GM19468 (cell line): Measurements from ENCODE around the gene PADI6.
A peak's percentile ranks its signal among the peaks of the same experiment; 100 is the strongest.
"Not testable (repeated sequence)": the region's sequence is repeated elsewhere in the genome, so short reads cannot be mapped to it uniquely, and the experiment has no call there.

Experiments
- ATAC-seq: cut with Tn5 transposase; IDR thresholded peaks from one replicate; pipeline ENCODE4 v1.9.1; 2021; ENCODE audit warnings: mild to moderate bottlenecking, moderate library complexity, moderate number of reproducible peaks; ENCODE audit not compliant: unreplicated experiment; ENCODE audit errors: extremely low read depth

The PADI6 gene

GRCh38 chr1:17401841-17402240, 29.8 kb downstream of the PADI6 start:
- ATAC-seq: no peak

- ATAC-seq: no peak
These were observed 31.1 kb downstream of the PADI6 start for GRCh38 chr1:17403081-17403480.

GRCh38 chr1:17404034-17404684, 32.2 kb downstream of the PADI6 start:
- no peak for ATAC-seq

- ATAC-seq: no peak
These were observed 32.8 kb downstream of the PADI6 start for GRCh38 chr1:17404820-17405219.

DNA sequence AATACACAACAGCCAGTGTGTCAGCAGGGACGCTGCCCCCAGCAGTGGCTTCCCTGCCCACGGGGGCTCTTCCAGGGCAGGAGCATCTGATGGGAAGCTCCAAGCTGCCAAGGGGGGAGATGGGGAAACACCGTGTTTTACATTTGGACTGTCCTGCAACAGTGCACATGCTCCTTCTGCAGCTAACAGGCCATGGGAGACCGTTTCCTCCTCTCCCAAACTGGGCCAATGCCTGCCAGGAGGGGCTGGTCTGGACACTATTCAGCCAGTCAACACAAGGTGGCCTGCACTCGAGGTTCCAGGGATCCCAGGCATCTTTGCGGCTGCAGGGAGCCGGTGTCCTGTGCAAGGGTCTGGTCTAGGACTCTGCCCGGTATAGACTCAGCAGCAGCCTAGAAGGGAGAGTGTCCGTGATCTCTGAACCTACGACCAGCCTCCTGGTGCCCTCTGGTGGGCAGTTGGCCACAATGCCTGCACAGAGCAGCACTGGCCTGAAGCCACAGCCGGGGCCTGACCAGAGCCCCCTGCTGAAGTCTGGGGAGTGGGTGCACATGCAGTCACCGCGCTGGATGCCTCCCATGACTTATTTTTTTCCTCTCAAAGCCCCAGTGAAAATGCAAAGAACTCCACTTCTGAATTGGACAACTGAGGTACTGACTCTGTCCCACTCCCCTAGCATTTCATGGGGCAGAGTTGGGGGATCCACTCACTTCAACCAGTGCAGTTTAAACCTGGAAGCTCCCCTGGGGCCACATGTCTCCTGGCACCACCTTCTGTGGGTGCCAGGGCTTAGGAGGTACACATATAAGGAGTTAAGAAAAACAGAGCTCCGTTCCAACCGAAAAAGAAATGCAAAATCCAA, 34.1 kb downstream of the PADI6 start:
- ATAC-seq: no peak

GRCh38 chr1:17406760-17407475, 34.9 kb downstream of the PADI6 start:
- not testable (repeated sequence) for ATAC-seq

GRCh38 chr1:17407786-17408514, 36.0 kb downstream of the PADI6 start:
- ATAC-seq: not testable (repeated sequence)

DNA sequence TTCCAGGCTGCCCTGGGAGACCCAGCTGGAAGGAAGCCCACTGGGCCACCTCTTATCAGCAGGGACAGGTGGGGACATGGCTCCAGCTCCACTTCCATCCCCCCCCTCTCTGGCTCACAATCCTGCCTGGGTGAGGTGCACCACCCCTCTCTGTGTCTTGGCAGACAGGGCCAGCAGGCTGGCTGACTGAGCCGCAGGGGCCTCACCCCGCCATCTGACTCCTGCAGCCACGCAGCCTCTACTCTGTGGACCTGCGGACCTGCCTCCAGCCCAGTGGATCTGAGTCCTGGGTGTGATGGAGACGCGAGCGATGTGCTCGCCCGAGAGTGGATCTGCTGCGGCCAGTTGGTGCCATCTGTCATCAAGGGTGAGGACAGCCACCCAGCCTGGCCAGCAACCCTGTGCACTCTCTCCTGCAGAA, 37.4 kb downstream of the PADI6 start:
- no peak for ATAC-seq

DNA sequence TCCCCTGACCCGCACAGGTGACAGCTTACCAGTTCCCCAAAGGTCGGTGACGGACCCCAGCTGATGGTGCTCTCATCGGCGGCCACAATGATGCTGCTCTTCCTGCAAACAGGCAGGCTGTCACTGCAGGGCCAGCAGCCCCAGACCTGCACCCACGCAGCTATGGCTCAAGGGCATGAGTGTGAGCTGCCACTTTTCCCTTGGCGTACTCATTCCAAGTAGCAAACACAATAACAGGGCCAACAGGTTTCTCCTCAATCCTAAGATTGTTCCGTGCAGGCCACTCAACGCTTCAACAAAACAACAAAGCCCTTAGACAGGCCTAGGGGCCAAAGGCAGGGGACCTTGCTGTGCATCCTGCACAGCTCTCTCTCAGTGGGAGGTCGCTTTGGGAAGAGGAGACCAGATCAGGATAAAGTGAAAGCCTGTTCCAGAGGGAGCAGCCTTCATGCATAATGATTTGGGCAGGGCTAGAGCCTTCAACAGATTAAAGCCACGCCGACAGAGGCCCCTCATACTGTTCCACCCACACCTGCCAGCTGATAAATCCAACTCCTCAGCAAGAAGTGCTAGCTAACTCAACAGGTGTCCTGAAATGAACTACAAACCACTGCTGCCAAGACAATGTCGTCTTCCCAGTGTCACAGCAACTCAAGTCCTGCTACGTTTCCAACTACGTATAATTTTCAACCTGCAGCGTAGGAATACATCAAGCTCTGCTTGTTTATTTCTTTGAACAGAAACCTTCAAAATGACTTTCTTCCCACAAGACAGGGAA, 40.3 kb downstream of the PADI6 start:
- no peak for ATAC-seq

DNA sequence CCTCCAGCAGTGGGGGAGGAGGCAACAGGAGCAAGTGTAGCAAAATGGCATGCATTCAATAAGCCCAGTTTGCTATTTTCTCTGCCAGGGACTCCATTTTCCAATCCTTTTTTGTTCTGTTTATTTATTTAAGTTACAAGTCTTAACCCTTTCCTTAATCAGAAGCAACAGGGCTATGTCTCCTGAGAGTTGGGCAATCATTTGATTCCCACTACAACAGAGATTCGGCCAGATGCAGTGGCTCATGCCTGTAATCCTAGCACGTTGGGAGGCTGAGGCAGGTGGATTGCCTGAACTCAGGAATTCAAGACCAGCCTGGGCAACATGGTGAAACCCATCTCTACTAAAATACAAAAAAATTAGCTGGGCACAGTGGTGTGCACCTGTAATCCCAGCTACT, 42.0 kb downstream of the PADI6 start:
- ATAC-seq: no peak

GRCh38 chr1:17416389-17416788, 44.4 kb downstream of the PADI6 start:
- no peak for ATAC-seq

DNA sequence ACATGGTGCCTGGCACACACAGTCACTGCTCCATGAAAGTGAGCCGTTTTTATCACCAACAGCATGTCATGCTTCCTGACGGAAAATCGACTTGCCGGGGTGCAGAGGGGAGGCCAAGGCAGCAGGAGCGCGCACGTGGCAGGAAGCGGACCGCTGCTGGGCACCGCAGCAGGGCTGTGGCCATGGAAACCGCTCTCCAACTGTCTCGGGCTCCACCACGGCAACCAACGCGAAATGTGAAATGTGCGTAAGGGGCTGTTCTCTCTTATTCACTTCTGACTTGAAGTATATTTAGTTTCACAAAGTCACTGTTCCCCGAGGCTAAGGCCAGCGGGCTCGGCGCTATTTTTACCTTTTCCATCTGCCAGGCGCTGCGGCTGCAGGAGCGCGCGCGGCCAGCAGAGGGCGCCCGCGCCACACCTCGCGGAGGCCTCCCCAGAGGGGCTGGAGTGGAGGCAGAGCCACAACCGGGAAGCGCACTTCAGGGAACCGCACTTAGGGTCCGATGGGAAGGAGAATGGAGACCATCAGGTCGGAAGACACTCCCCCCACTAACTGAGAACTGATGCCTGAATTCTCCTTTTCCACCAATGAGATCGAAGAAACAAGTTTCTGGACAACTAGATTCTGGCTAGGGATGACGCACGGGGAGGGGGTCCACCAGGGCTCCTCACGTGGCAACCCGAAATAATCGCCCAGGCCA, 47.8 kb downstream of the PADI6 start:
- ATAC-seq: peak; percentile 39

GRCh38 chr1:17420391-17420918, 48.5 kb downstream of the PADI6 start:
- no peak for ATAC-seq

GRCh38 chr1:17422461-17422860, 50.5 kb downstream of the PADI6 start:
- no peak for ATAC-seq

- ATAC-seq: no peak
These were observed 51.8 kb downstream of the PADI6 start for GRCh38 chr1:17423781-17424245.

GRCh38 chr1:17425806-17426600, 54.0 kb downstream of the PADI6 start:
- no peak for ATAC-seq

- no peak for ATAC-seq
These were observed 56.0 kb downstream of the PADI6 start for GRCh38 chr1:17427696-17428660.
